ENCODE results near the gene AOPEP.

The AOPEP gene

DNA sequence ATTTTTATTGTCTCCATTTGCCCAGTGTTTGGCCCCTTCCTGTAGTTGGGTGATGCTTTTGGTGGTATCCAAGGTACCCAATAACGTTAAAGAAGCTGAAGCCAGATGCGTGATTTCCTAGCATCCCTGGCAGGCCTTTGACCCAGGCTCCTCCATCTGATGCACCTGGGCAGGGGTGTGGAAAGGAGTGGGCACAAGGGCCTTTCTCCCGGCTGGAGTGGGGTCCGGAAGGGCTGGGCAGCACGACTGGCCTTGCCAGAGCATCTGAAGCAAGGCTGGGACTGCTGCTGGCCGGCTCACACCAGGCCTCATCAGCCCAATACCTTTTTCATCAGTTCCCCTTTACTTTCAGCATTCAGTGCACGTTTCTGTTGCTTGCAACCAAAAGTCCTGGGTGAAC, 370.8 kb downstream of the AOPEP start:
- Histone ChIP-seq H3F3A (ENCODE audit: insufficient read depth) (no peaks in the 10 kb centered on the region), H3K36me3 (ENCODE audit: low read length) (no peaks in the 10 kb centered on the region), H3K9me2 (replicated peaks; ENCODE audit: insufficient read depth, low read length) (no peaks in the 10 kb centered on the region), H2AFZ (ENCODE audit: low read depth, low read length, severe bottlenecking) (no peak overlapping the region), H3K27me3 (ENCODE audit: low read length) (no peaks in the 10 kb centered on the region), H4K20me1 (ENCODE audit: low read depth, low read length) (no peaks in the 10 kb centered on the region), H3K79me2 (ENCODE audit: insufficient read depth, low read length) (no peaks in the 10 kb centered on the region), H3K4me3 (ENCODE audit: insufficient read depth, low read length, poor library complexity, severe bottlenecking) (no peak overlapping the region), H3K9ac (ENCODE audit: low read length) (no peak overlapping the region), H3K4me2 (ENCODE audit: low read depth, low read length, poor library complexity, severe bottlenecking) (no peak overlapping the region), H3K9me3 (ENCODE audit: insufficient read depth, low read length) (no peaks in the 10 kb centered on the region), H3K27ac (ENCODE audit: low read depth, low read length) (no peak overlapping the region)
- no peak for TF ChIP-seq EZH2phosphoT487 (conservative IDR thresholded peaks at IDR 0.05; ENCODE audit: low read length)
- TF ChIP-seq, protein P1, sequence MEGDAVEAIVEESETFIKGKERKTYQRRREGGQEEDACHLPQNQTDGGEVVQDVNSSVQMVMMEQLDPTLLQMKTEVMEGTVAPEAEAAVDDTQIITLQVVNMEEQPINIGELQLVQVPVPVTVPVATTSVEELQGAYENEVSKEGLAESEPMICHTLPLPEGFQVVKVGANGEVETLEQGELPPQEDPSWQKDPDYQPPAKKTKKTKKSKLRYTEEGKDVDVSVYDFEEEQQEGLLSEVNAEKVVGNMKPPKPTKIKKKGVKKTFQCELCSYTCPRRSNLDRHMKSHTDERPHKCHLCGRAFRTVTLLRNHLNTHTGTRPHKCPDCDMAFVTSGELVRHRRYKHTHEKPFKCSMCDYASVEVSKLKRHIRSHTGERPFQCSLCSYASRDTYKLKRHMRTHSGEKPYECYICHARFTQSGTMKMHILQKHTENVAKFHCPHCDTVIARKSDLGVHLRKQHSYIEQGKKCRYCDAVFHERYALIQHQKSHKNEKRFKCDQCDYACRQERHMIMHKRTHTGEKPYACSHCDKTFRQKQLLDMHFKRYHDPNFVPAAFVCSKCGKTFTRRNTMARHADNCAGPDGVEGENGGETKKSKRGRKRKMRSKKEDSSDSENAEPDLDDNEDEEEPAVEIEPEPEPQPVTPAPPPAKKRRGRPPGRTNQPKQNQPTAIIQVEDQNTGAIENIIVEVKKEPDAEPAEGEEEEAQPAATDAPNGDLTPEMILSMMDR (IDR thresholded peaks at IDR 0.05; ENCODE audit: insufficient read depth, low read length, poor library complexity, severe bottlenecking): no peak

DNA sequence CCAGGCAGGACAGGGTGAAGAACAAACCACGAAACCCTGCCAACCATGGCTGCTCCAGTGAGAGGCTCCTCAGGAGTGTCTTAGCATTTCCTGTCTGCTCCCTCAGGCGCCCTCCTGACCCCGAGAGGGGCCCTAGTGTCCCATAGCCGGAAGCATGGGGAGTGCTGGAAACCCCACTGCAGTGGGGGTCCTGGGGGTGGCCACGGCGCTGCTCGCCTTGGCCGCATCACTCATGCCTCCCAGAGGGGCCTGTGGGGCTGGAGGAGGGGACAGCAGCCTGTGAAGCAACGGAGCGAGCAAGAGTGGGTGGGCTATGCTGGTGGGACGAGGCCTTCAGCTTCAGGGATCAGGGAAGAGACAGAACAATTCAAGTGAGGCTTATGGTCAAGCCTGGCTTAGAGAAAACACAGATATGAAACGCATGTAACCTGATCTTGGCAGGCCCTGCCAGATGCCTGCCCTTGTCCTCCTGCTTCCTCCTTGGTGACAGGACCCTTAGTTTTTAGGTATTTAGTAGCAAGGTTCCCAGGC, 372.0 kb downstream of the AOPEP start:
- H3F3A ChIP-seq (ENCODE audit: insufficient read depth): no peaks in the 10 kb centered on the region
- no peak overlapping the region for H3K4me2 ChIP-seq (ENCODE audit: low read depth, low read length, poor library complexity, severe bottlenecking)
- no peaks in the 10 kb centered on the region for H3K9me3 ChIP-seq (ENCODE audit: insufficient read depth, low read length)
- no peak overlapping the region for H3K27ac ChIP-seq (ENCODE audit: low read depth, low read length)
- H3K9me2 ChIP-seq (replicated peaks; ENCODE audit: insufficient read depth, low read length): no peaks in the 10 kb centered on the region
- H3K27me3 ChIP-seq (ENCODE audit: low read length): no peaks in the 10 kb centered on the region
- H3K9ac ChIP-seq (ENCODE audit: low read length): no peak overlapping the region
- no peak overlapping the region for H2AFZ ChIP-seq (ENCODE audit: low read depth, low read length, severe bottlenecking)
- H3K79me2 ChIP-seq (ENCODE audit: insufficient read depth, low read length): no peaks in the 10 kb centered on the region
- no peak for TF ChIP-seq EZH2phosphoT487 (conservative IDR thresholded peaks at IDR 0.05; ENCODE audit: low read length)
- TF ChIP-seq, protein P1 (IDR thresholded peaks at IDR 0.05; ENCODE audit: insufficient read depth, low read length, poor library complexity, severe bottlenecking): no peak
- H4K20me1 ChIP-seq (ENCODE audit: low read depth, low read length): no peaks in the 10 kb centered on the region
- H3K36me3 ChIP-seq (ENCODE audit: low read length): no peaks in the 10 kb centered on the region
- no peak overlapping the region for H3K4me3 ChIP-seq (ENCODE audit: insufficient read depth, low read length, poor library complexity, severe bottlenecking)

DNA sequence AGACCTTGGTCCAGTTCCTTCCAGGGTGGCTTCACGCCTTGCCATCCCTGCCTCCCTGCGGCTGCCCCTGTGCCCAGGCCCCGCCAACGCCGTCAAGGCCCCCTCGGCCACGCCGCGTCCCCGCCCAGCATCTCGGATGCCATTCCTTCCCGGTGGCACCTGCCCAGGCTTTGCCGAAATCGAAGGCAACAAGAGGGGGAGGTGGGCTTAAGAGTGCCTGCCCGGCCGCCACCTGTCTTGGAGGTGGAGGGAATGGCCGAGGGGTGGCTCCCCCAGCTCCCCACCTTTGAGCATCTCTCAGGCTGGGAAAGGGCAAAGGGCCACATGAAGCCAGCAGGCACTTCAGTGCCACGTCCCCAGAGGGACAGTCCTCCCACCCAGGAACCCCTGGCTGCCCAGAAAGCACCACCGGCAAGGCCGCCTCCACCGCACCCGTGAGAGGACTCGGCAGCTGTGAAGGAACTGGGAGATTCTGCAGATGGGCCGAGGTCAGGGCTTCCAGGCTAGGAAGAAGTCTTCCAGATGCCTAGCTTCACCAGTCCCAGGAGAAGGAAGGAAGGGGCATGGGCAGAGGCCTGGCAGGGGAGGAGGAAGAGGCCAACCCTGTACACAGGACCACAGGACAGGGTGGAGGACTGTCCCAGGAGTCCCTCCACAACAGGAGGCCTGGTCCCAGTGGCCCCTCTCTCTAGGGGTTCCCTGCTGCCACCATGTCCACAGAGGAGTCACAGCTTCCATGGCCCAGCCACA, 373.0 kb downstream of the AOPEP start:
- no peaks in the 10 kb centered on the region for H3F3A ChIP-seq (ENCODE audit: insufficient read depth)
- H4K20me1 ChIP-seq (ENCODE audit: low read depth, low read length): no peaks in the 10 kb centered on the region
- H3K36me3 ChIP-seq (ENCODE audit: low read length): no peaks in the 10 kb centered on the region
- TF ChIP-seq, protein P1 (IDR thresholded peaks at IDR 0.05; ENCODE audit: insufficient read depth, low read length, poor library complexity, severe bottlenecking): no peak
- no peaks in the 10 kb centered on the region for H3K9me2 ChIP-seq (replicated peaks; ENCODE audit: insufficient read depth, low read length)
- no peaks in the 10 kb centered on the region for H3K79me2 ChIP-seq (ENCODE audit: insufficient read depth, low read length)
- no peaks in the 10 kb centered on the region for H3K27me3 ChIP-seq (ENCODE audit: low read length)
- H2AFZ ChIP-seq (ENCODE audit: low read depth, low read length, severe bottlenecking): no peak overlapping the region
- no peak overlapping the region for H3K27ac ChIP-seq (ENCODE audit: low read depth, low read length)
- H3K9me3 ChIP-seq (ENCODE audit: insufficient read depth, low read length): no peaks in the 10 kb centered on the region
- H3K4me3 ChIP-seq (ENCODE audit: insufficient read depth, low read length, poor library complexity, severe bottlenecking): no peak overlapping the region
- no peak overlapping the region for H3K9ac ChIP-seq (ENCODE audit: low read length)
- no peak overlapping the region for H3K4me2 ChIP-seq (ENCODE audit: low read depth, low read length, poor library complexity, severe bottlenecking)

Data from SU-DHL-6 (cell line).